HG02798 (cell line): ENCODE data around the gene CHD9.
"Not testable (repeated sequence)": the region's sequence is repeated elsewhere in the genome, so short reads cannot be mapped to it uniquely, and the experiment has no call there.

Experiments
- ATAC-seq: cut with Tn5 transposase; IDR thresholded peaks from one replicate; pipeline ENCODE4 v1.9.1; 2021; ENCODE audit warnings: mild to moderate bottlenecking; ENCODE audit not compliant: unreplicated experiment, poor library complexity

The CHD9 gene

GRCh38 chr16:53073022-53073421, 18.2 kb downstream of the CHD9 start:
- no peak for ATAC-seq

- ATAC-seq: not testable (repeated sequence)
Observed at GRCh38 chr16:53074296-53074695, 19.5 kb downstream of the CHD9 start.

GRCh38 chr16:53075461-53075860, 20.7 kb downstream of the CHD9 start:
- ATAC-seq: not testable (repeated sequence)

- ATAC-seq: no peak
Observed at GRCh38 chr16:53078247-53078646, 23.5 kb downstream of the CHD9 start.

- ATAC-seq: no peak
Observed at GRCh38 chr16:53078765-53079485, 24.1 kb downstream of the CHD9 start.

GRCh38 chr16:53080345-53081031, 25.7 kb downstream of the CHD9 start:
- no peak for ATAC-seq

- no peak for ATAC-seq
Observed at GRCh38 chr16:53081032-53081424, 26.2 kb downstream of the CHD9 start.

GRCh38 chr16:53081686-53082407, 27.1 kb downstream of the CHD9 start:
- ATAC-seq: no peak

GRCh38 chr16:53082509-53082908, 27.7 kb downstream of the CHD9 start:
- ATAC-seq: no peak

GRCh38 chr16:53083119-53083518, 28.3 kb downstream of the CHD9 start:
- ATAC-seq: no peak

GRCh38 chr16:53084141-53084541, 29.4 kb downstream of the CHD9 start:
- ATAC-seq: no peak

GRCh38 chr16:53084746-53085334, 30.0 kb downstream of the CHD9 start:
- no peak for ATAC-seq

GRCh38 chr16:53085369-53085843, 30.6 kb downstream of the CHD9 start:
- ATAC-seq: no peak

GRCh38 chr16:53085931-53086421, 31.2 kb downstream of the CHD9 start:
- ATAC-seq: no peak

GRCh38 chr16:53087101-53087500, 32.3 kb downstream of the CHD9 start:
- no peak for ATAC-seq

- ATAC-seq: no peak
Observed at GRCh38 chr16:53089434-53090285, 34.9 kb downstream of the CHD9 start.

- ATAC-seq: no peak
Observed at GRCh38 chr16:53090286-53090590, 35.4 kb downstream of the CHD9 start.

GRCh38 chr16:53090591-53091411, 36.0 kb downstream of the CHD9 start:
- peak; percentile 71 for ATAC-seq
